Caco-2 (cell line): ENCODE data around the gene KIAA1586. TPM values are rescaled to one million over a fixed set of nuclear protein-coding genes. Genes with fewer than 3 reads are reported as not detected.
A peak's percentile ranks its signal among the peaks of the same experiment; 100 is the strongest.

Source experiments
- BruUV-seq: library from RNA; stranded (reverse); fragments of 400-500 nt; replicated peaks from 2 replicates; lab custom pipeline; 2021; lab: Mats Ljungman, UMichigan
- CTCF ChIA-PET: fragments of 300-600 bp; sonication (Branson Sonifier 250); formaldehyde crosslinking; loops from one replicate; lab custom pipeline; 2022; ENCODE audit warnings: antibody characterized with exemption; lab: Charles Lee
- POLR2A ChIA-PET: fragments of 300-600 bp; sonication (Branson Sonifier 250); formaldehyde crosslinking; loops from one replicate; lab custom pipeline; 2022; ENCODE audit warnings: antibody characterized with exemption; lab: Charles Lee
- DNase-seq, 2 experiments: peaks; one replicate each; pipeline versions ENCODE4 v3.0.0 to v3.0.0-alpha.2; 2020 to 2022
- H3K27me3 ChIP-seq: replicated peaks from 2 replicates; pipeline ENCODE4 v1.6.0; 2011; ENCODE audit warnings: low read length; ENCODE audit not compliant: control insufficient read depth, insufficient read depth
- H3K36me3 ChIP-seq: 2 replicates; pipeline ENCODE4 v1.5.1; 2011; ENCODE audit warnings: low read length; ENCODE audit not compliant: control insufficient read depth, insufficient read depth
- H3K4me1 ChIP-seq: fragments of 250-450 bp; sonication (Bioruptor Pico); 2 replicates; pipeline ENCODE4 v1.5.1; 2020; ENCODE audit warnings: mild to moderate bottlenecking
- H3K4me3 ChIP-seq: 2 replicates; pipeline ENCODE4 v1.5.1; 2011; ENCODE audit warnings: low read depth, mild to moderate bottlenecking, control low read depth, low read length
- H3K9me3 ChIP-seq: fragments of 250-450 bp; sonication (Bioruptor Pico); 2 replicates; pipeline ENCODE4 v1.5.1; 2020; ENCODE audit warnings: mild to moderate bottlenecking, moderate library complexity
- H3K27ac Mint-ChIP-seq: one replicate; pipeline ENCODE4 v1.8.0; 2022; ENCODE audit warnings: mixed read lengths; ENCODE audit not compliant: unreplicated experiment
- H3K27me3 Mint-ChIP-seq: one replicate; pipeline ENCODE4 v1.8.0; 2022; ENCODE audit warnings: mixed read lengths; ENCODE audit not compliant: insufficient read depth, unreplicated experiment
- H3K36me3 Mint-ChIP-seq: one replicate; pipeline ENCODE4 v1.8.0; 2022; ENCODE audit warnings: mild to moderate bottlenecking, mixed read lengths; ENCODE audit not compliant: insufficient read depth, unreplicated experiment
- H3K4me1 Mint-ChIP-seq: one replicate; pipeline ENCODE4 v1.8.0; 2022; ENCODE audit warnings: low read depth, mixed read lengths; ENCODE audit not compliant: unreplicated experiment
- H3K4me3 Mint-ChIP-seq: one replicate; pipeline ENCODE4 v1.8.0; 2022; ENCODE audit warnings: mild to moderate bottlenecking, moderate library complexity, mixed read lengths; ENCODE audit not compliant: unreplicated experiment
- H3K9me3 Mint-ChIP-seq: one replicate; pipeline ENCODE4 v1.8.0; 2022; ENCODE audit warnings: mixed read lengths; ENCODE audit not compliant: unreplicated experiment
- intact Hi-C: fragments of 100-400 bp; cut with micrococcal nuclease; formaldehyde crosslinking; loops from one replicate; pipeline ENCODE4 v1.10.0; 2022; ENCODE audit not compliant: unreplicated experiment
- total RNA-seq: library from RNA; stranded (reverse); gene quantifications from 2 replicates; pipeline ENCODE4 v1.2.3, GENCODE V29; 2022
- TF ChIP-seq, protein P1 (sequence below), 2 experiments: fragments of 200-600 bp in 1 of 2; IDR thresholded peaks; 1 replicate in 1 of 2; 2 replicates in 1 of 2; pipeline versions ENCODE4 v1.5.1 to v1.8.0; 2011 to 2022; ENCODE audit warnings: antibody characterized with exemption in 1 of 2, control low read depth in 1 of 2, inconsistent platforms in 1 of 2, low read depth in 1 of 2, low read length in 1 of 2, mild to moderate bottlenecking in 1 of 2, moderate library complexity in 1 of 2; ENCODE audit not compliant: insufficient read depth in 1 of 2, severe bottlenecking in 1 of 2, unreplicated experiment in 1 of 2

The KIAA1586 gene
- total RNA-seq, 1 experiment from 2014 or later = 12.9 TPM

DNA sequence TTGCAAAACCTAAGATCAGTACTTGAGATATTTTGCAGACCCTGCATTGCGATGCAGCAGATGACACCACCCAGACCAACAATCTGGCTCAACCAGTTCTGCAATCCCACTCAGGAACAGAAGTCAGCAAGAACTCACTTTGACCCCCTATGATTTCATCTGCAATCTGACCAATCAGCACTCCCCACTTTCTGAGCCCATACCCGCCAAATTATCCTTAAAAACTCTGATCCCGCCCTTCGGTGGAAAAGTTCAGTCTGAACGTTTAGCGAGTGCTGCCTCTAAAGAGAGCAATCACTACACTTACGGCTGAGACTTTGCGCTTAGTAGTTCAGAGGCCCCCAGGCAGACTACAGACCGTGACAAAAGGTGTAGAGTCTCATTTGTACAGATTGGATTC, 17.3 kb upstream of the KIAA1586 start:
- peaks cover 12% of the 10 kb centered on the region for H3K4me1 Mint-ChIP-seq
- peak overlapping the region; percentile 55 for H3K27ac Mint-ChIP-seq
- intact Hi-C loops = loop anchor here (10.0 kb wide), 1 partner anchor 226 kb away; no protein-coding TSS in a partner anchor
- peak overlapping the region; percentile 3 for H3K4me3 Mint-ChIP-seq
- Histone ChIP-seq H3K36me3 (no peaks in the 10 kb centered on the region), H3K4me1 (peaks cover 8% of the 10 kb centered on the region; the same call in 1 of the 2 replicates), H3K4me3 (no peak overlapping the region), H3K27me3 (no peaks in the 10 kb centered on the region), H3K9me3 (no peaks in the 10 kb centered on the region; the same call in 1 of the 2 replicates)
- TF ChIP-seq, protein P1, sequence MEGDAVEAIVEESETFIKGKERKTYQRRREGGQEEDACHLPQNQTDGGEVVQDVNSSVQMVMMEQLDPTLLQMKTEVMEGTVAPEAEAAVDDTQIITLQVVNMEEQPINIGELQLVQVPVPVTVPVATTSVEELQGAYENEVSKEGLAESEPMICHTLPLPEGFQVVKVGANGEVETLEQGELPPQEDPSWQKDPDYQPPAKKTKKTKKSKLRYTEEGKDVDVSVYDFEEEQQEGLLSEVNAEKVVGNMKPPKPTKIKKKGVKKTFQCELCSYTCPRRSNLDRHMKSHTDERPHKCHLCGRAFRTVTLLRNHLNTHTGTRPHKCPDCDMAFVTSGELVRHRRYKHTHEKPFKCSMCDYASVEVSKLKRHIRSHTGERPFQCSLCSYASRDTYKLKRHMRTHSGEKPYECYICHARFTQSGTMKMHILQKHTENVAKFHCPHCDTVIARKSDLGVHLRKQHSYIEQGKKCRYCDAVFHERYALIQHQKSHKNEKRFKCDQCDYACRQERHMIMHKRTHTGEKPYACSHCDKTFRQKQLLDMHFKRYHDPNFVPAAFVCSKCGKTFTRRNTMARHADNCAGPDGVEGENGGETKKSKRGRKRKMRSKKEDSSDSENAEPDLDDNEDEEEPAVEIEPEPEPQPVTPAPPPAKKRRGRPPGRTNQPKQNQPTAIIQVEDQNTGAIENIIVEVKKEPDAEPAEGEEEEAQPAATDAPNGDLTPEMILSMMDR (IDR thresholded peaks at IDR 0.05; ENCODE audit: insufficient read depth in 1 of 2, low read depth in 1 of 2, low read length in 1 of 2, severe bottlenecking in 1 of 2, unreplicated experiment in 1 of 2) = no peak
- H3K9me3 Mint-ChIP-seq = peaks cover 13% of the 10 kb centered on the region
- POLR2A ChIA-PET = no interaction called here
- CTCF ChIA-PET = no interaction called here
- no peaks in the 10 kb centered on the region for H3K36me3 Mint-ChIP-seq
- H3K27me3 Mint-ChIP-seq = peaks cover 8% of the 10 kb centered on the region
- DNase-seq = peak; percentile 33 to 56
- no TSS peak for BruUV-seq

DNA sequence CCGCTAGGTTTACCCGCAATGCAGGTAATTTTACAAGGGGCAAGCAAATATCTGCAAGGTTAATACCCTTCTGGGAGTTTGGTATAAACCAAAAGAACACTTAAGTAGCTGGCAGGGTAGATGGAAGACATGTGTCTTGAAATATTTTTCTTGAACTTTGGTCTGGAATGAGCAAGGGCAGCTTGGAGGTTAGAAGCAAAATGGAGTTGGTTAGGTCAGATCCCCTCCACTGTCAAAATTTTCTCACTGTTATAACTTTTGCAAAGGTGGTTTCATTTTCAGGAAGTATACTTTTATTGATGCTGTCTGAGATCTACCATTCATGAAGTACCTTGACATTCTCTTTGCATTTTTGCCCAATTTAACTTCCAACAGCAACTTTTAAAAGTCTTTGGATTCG, 13.3 kb upstream of the KIAA1586 start:
- peaks cover 8% of the 10 kb centered on the region for H3K27me3 Mint-ChIP-seq
- DNase-seq = no peak
- POLR2A ChIA-PET = no interaction called here

DNA sequence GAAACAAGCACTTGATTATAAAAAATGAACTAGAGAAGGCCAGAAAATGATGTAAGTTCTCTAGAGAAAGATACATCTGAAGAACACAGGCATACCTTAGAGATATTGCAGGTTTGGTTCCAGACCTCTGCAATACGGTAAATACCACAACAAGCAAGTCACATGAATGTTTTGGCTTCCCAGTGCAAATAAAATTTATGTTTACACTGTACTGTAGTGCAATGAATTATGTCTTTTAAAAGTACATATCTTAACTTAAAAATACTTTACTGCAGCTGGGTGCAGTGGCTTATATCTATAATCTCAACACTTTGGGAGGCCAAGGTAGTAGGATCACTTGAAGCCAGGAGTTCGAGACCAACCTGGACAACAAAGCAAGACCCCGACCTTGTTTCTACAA, 10.9 kb upstream of the KIAA1586 start:
- CTCF ChIA-PET = no interaction called here
- no peak for DNase-seq
- H3K4me3 Mint-ChIP-seq = no peak overlapping the region
- H3K27ac Mint-ChIP-seq = no peak overlapping the region
- no peaks in the 10 kb centered on the region for H3K4me1 Mint-ChIP-seq
- Histone ChIP-seq H3K9me3 (no peaks in the 10 kb centered on the region), H3K36me3 (no peaks in the 10 kb centered on the region), H3K27me3 (no peaks in the 10 kb centered on the region), H3K4me3 (no peak overlapping the region), H3K4me1 (no peaks in the 10 kb centered on the region)
- H3K36me3 Mint-ChIP-seq = no peaks in the 10 kb centered on the region
- POLR2A ChIA-PET = no interaction called here
- BruUV-seq = no TSS peak
- intact Hi-C loops = no loop called here
- H3K9me3 Mint-ChIP-seq = no peaks in the 10 kb centered on the region
- TF ChIP-seq, protein P1 (IDR thresholded peaks at IDR 0.05; ENCODE audit: insufficient read depth in 1 of 2, low read depth in 1 of 2, low read length in 1 of 2, severe bottlenecking in 1 of 2, unreplicated experiment in 1 of 2) = no peak
- H3K27me3 Mint-ChIP-seq = peaks cover 8% of the 10 kb centered on the region

More for the DNA sequence above, 13.3 kb upstream of the KIAA1586 start:
- H3K27ac Mint-ChIP-seq = no peak overlapping the region
- no peaks in the 10 kb centered on the region for H3K36me3 Mint-ChIP-seq
- Histone ChIP-seq H3K36me3 (no peaks in the 10 kb centered on the region), H3K9me3 (no peaks in the 10 kb centered on the region), H3K27me3 (no peaks in the 10 kb centered on the region), H3K4me1 (peaks cover 4% of the 10 kb centered on the region; the same call in 1 of the 2 replicates), H3K4me3 (no peak overlapping the region)
- intact Hi-C loops = no loop called here
- CTCF ChIA-PET = no interaction called here
- TF ChIP-seq, protein P1 (IDR thresholded peaks at IDR 0.05; ENCODE audit: insufficient read depth in 1 of 2, low read depth in 1 of 2, low read length in 1 of 2, severe bottlenecking in 1 of 2, unreplicated experiment in 1 of 2) = no peak
- no peaks in the 10 kb centered on the region for H3K9me3 Mint-ChIP-seq
- BruUV-seq = no TSS peak
- H3K4me1 Mint-ChIP-seq = peaks cover 11% of the 10 kb centered on the region
- no peak overlapping the region for H3K4me3 Mint-ChIP-seq
